PC-3 (cell line): ENCODE data around the gene TMEM215. TPM values are rescaled to one million over a fixed set of nuclear protein-coding genes. Genes with fewer than 3 reads are reported as not detected.

Source experiments
- ATAC-seq: fragments of 200-7000 bp; cut with Tn5 transposase; 2 replicates; pipeline ENCODE4 v1.9.1; 2020; ENCODE audit warnings: mild to moderate bottlenecking, moderate library complexity
- BruUV-seq: library from RNA; stranded (reverse); fragments of 400-500 nt; replicated peaks from 2 replicates; lab custom pipeline; 2021; lab: Mats Ljungman, UMichigan
- CTCF ChIA-PET: fragments of 300-600 bp; sonication (Branson Sonifier 250); formaldehyde crosslinking; loops from one replicate; lab custom pipeline; 2022; ENCODE audit warnings: antibody characterized with exemption; lab: Charles Lee
- POLR2A ChIA-PET: fragments of 300-600 bp; sonication (Branson Sonifier 250); formaldehyde crosslinking; loops from one replicate; lab custom pipeline; 2022; ENCODE audit warnings: antibody characterized with exemption; ENCODE audit not compliant: unreplicated experiment; lab: Charles Lee
- DNase-seq: peaks from one replicate; pipeline ENCODE4 v3.0.0-alpha.2; 2015
- H2AFZ ChIP-seq: fragments of 300-600 bp; sonication (generic); 2 replicates; pipeline ENCODE4 v1.6.0; 2016; ENCODE audit warnings: antibody characterized with exemption, low read length
- H3F3A ChIP-seq: fragments of 300-600 bp; sonication (generic); one replicate; pipeline ENCODE4 v1.6.0; 2017; ENCODE audit warnings: antibody characterized with exemption, low read length, control low read depth, mild to moderate bottlenecking; ENCODE audit not compliant: unreplicated experiment
- H3K27ac ChIP-seq: fragments of 300-600 bp; sonication (generic); 2 replicates; pipeline ENCODE4 v1.5.1; 2016; ENCODE audit warnings: mild to moderate bottlenecking, low read length
- H3K27me3 ChIP-seq: fragments of 300-600 bp; sonication (generic); 2 replicates; pipeline ENCODE4 v1.6.1; 2016; ENCODE audit warnings: low read length, mixed read lengths
- H3K36me3 ChIP-seq: fragments of 300-600 bp; sonication (generic); 2 replicates; pipeline ENCODE4 v1.6.1; 2016; ENCODE audit warnings: low read depth, mixed run types, low read length, mixed read lengths
- H3K4me1 ChIP-seq: fragments of 300-600 bp; sonication (generic); 2 replicates; pipeline ENCODE4 v1.5.1; 2016; ENCODE audit warnings: low read length; ENCODE audit not compliant: insufficient read depth
- H3K4me2 ChIP-seq: fragments of 300-600 bp; sonication (generic); 2 replicates; pipeline ENCODE4 v1.6.0; 2016; ENCODE audit warnings: low read length
- H3K4me3 ChIP-seq: fragments of 300-600 bp; sonication (generic); 2 replicates; pipeline ENCODE4 v1.5.1; 2016; ENCODE audit warnings: mild to moderate bottlenecking, low read length, mixed read lengths
- H3K79me2 ChIP-seq: fragments of 300-600 bp; sonication (generic); 2 replicates; pipeline ENCODE4 v1.6.1; 2017; ENCODE audit warnings: low read length, mixed read lengths
- H3K9ac ChIP-seq: fragments of 300-600 bp; sonication (generic); 2 replicates; pipeline ENCODE4 v1.6.0; 2016; ENCODE audit warnings: mild to moderate bottlenecking, low read length
- H3K9me2 ChIP-seq: fragments of 300-600 bp; sonication (generic); replicated peaks from 2 replicates; pipeline ENCODE4 v1.6.1; 2016; ENCODE audit warnings: mixed run types, low read length, mixed read lengths
- H3K9me3 ChIP-seq: fragments of 300-600 bp; sonication (generic); 2 replicates; pipeline ENCODE4 v1.6.1; 2016; ENCODE audit warnings: low read length, mixed read lengths
- H4K20me1 ChIP-seq: fragments of 300-600 bp; sonication (generic); 2 replicates; pipeline ENCODE4 v1.6.1; 2016; ENCODE audit warnings: low read length, mixed read lengths
- CTCF ChIP-seq: fragments of 300-600 bp; sonication (generic); conservative IDR thresholded peaks from 2 replicates; pipeline ENCODE4 v1.5.1; 2017; ENCODE audit warnings: antibody characterized with exemption, low read depth, mild to moderate bottlenecking, low read length
- EZH2 ChIP-seq: fragments of 300-600 bp; sonication (generic); IDR thresholded peaks from one replicate; pipeline ENCODE4 v1.6.1; 2017; ENCODE audit warnings: antibody characterized with exemption, mild to moderate bottlenecking, low read length; ENCODE audit not compliant: unreplicated experiment
- EZH2phosphoT487 ChIP-seq: fragments of 300-600 bp; sonication (generic); IDR thresholded peaks from 2 replicates; pipeline ENCODE4 v1.6.1; 2018; ENCODE audit warnings: mild to moderate bottlenecking, antibody characterized with exemption, low read length, borderline replicate concordance
- intact Hi-C: fragments of 100-400 bp; cut with micrococcal nuclease; formaldehyde crosslinking; loops from 2 replicates; pipeline ENCODE4 v1.9.0; 2023
- total RNA-seq: library from RNA; depleted of rRNA; stranded (reverse); fragments of >200 nt; gene quantifications from 2 replicates; pipeline ENCODE4 v1.2.3, GENCODE V29; 2014

Gene TMEM215
- total RNA-seq, 1 experiment from 2014 or later: not detected

DNA sequence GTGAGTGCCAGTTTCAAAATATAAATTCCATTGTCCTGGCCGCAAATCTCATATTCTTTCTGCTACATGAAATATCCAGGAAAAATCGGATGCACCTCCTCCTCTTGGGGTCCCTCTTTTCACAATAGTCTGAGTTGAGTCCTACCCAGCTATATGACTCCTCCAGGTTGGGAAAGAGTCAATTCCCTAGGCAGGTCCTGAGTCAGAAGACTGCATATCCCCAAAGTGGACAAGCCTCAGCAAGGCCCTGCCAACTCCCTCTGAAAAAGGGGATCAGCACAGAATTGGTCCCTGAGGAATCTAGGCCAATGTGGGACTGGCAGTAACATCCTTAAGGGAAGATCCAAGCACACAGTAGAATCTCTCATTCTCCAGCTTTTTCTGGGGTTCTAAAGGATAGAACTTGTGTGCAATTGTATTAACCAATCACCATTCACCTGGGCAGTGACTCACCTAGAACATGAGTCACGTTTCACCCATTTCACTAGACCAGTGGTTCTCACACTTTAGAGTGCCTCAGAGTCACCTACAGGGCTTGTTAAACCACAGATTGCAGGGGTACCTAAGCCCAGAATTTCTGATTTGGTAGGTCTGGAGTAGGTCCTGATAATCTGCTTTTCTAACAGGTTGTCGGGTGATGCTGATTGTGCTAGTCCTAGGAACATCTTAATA, 44.7 kb upstream of the TMEM215 start:
- Histone ChIP-seq H2AFZ (no peak overlapping the region), H3K4me1 (peaks cover 19% of the 10 kb centered on the region), H3K4me3 (no peak overlapping the region), H3K36me3 (no peaks in the 10 kb centered on the region), H3K9me3 (no peaks in the 10 kb centered on the region), H3F3A (no peaks in the 10 kb centered on the region), H3K4me2 (no peak overlapping the region), H3K79me2 (no peaks in the 10 kb centered on the region), H3K27me3 (no peaks in the 10 kb centered on the region), H3K9me2 (no peaks in the 10 kb centered on the region), H3K9ac (no peak overlapping the region), H3K27ac (no peak overlapping the region), H4K20me1 (no peaks in the 10 kb centered on the region)
- DNase-seq (peak; percentile 47), ATAC-seq (peak; percentile 27; the same call in 1 of the 2 replicates)
- TF ChIP-seq EZH2 (no peak), CTCF (no peak), EZH2phosphoT487 (no peak)
- CTCF ChIA-PET: interaction anchor here (0.6 kb wide), 1 partner anchor 72 kb away, joined by 3 read pairs; no protein-coding TSS in a partner anchor
- intact Hi-C loops: no loop called here
- BruUV-seq: no TSS peak
- POLR2A ChIA-PET: no interaction called here

DNA sequence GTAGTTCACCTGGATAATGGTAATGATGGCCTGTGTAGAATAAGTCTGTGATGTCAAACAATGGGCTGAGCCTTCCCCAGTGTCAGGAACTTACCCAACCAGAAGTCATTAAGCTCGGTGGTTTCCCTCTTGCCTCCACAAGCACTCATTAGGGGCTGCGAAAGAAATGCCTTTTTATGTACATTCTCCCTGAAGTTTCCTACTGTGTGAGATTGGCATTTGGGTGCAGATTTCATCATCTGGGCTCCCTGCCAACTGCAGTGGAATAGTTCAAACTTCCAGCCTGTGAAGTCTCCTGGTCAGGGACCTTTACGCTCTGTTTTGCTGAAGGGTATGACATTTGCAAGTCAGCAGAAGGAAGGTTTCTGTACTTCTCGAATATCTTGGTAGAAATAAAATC, 41.6 kb upstream of the TMEM215 start:
- H3K27ac ChIP-seq: peak overlapping the region; percentile 63

More for the DNA sequence above, 41.6 kb upstream of the TMEM215 start:
- H3K79me2 ChIP-seq: no peaks in the 10 kb centered on the region
- H3K4me1 ChIP-seq: peaks cover 19% of the 10 kb centered on the region
- ATAC-seq (no peak), DNase-seq (peak; percentile 53)
- ChIA-PET POLR2A (no interaction called here), CTCF (no interaction called here)
- H3K36me3 ChIP-seq: no peaks in the 10 kb centered on the region
- H3K4me2 ChIP-seq: peak overlapping the region; percentile 72
- no TSS peak for BruUV-seq
- no peaks in the 10 kb centered on the region for H3K9me2 ChIP-seq
- intact Hi-C loops: no loop called here
- TF ChIP-seq EZH2phosphoT487: no peak
- no peak for TF ChIP-seq EZH2
- TF ChIP-seq CTCF: no peak
- H4K20me1 ChIP-seq: no peaks in the 10 kb centered on the region
- H3F3A ChIP-seq: no peaks in the 10 kb centered on the region
- no peaks in the 10 kb centered on the region for H3K9me3 ChIP-seq
- 0 out of 2 replicates have a peak, but pooled peaks cover under 1% of the 10 kb centered on the region for H3K27me3 ChIP-seq
- H3K4me3 ChIP-seq: peak overlapping the region; percentile 16; the same call in 1 of the 2 replicates
- H3K9ac ChIP-seq: no peak overlapping the region
- H2AFZ ChIP-seq: no peak overlapping the region
